MM.1S (cell line): ENCODE data around the gene C2orf80.

Experiments
- DNase-seq: peaks from one replicate; pipeline ENCODE4 v3.0.0-alpha.2; 2015
- H2AFZ ChIP-seq: fragments of 300-600 bp; sonication (generic); 2 replicates; pipeline ENCODE4 v1.6.0; 2016; ENCODE audit warnings: antibody characterized with exemption, low read length
- H3F3A ChIP-seq: fragments of 300-600 bp; sonication (generic); 2 replicates; pipeline ENCODE4 v1.6.1; 2016; ENCODE audit warnings: mild to moderate bottlenecking, antibody characterized with exemption, low read length, moderate library complexity, mixed read lengths; ENCODE audit not compliant: insufficient read depth
- H3K27ac ChIP-seq: fragments of 300-600 bp; sonication (generic); 2 replicates; pipeline ENCODE4 v1.5.1; 2016; ENCODE audit warnings: mild to moderate bottlenecking, low read length
- H3K27me3 ChIP-seq: fragments of 300-600 bp; sonication (generic); replicated peaks from 2 replicates; pipeline ENCODE4 v1.6.0; 2016; ENCODE audit warnings: low read length; ENCODE audit not compliant: insufficient read depth
- H3K36me3 ChIP-seq: fragments of 300-600 bp; sonication (generic); replicated peaks from 2 replicates; pipeline ENCODE4 v1.6.1; 2016; ENCODE audit warnings: mild to moderate bottlenecking, low read length, mixed read lengths; ENCODE audit not compliant: insufficient read depth
- H3K4me1 ChIP-seq: fragments of 300-600 bp; sonication (generic); 2 replicates; pipeline ENCODE4 v1.6.1; 2016; ENCODE audit warnings: low read length, mixed read lengths
- H3K4me2 ChIP-seq: fragments of 300-600 bp; sonication (generic); 2 replicates; pipeline ENCODE4 v1.6.0; 2016; ENCODE audit warnings: low read depth, low read length
- H3K4me3 ChIP-seq: fragments of 300-600 bp; sonication (generic); 2 replicates; pipeline ENCODE4 v1.5.1; 2016; ENCODE audit warnings: low read length, mixed read lengths
- H3K79me2 ChIP-seq: fragments of 300-600 bp; sonication (generic); 2 replicates; pipeline ENCODE4 v1.6.1; 2016; ENCODE audit warnings: mixed run types, low read length, mixed read lengths
- H3K9ac ChIP-seq: fragments of 300-600 bp; sonication (generic); 2 replicates; pipeline ENCODE4 v1.6.1; 2016; ENCODE audit warnings: low read length, mixed read lengths
- H3K9me2 ChIP-seq: fragments of 300-600 bp; sonication (generic); replicated peaks from 2 replicates; pipeline ENCODE4 v1.6.1; 2016; ENCODE audit warnings: mild to moderate bottlenecking, low read length, mixed read lengths; ENCODE audit not compliant: insufficient read depth
- H3K9me3 ChIP-seq: fragments of 300-600 bp; sonication (generic); replicated peaks from 2 replicates; pipeline ENCODE4 v1.6.1; 2016; ENCODE audit warnings: mild to moderate bottlenecking, low read length, mixed read lengths; ENCODE audit not compliant: insufficient read depth
- H4K20me1 ChIP-seq: fragments of 300-600 bp; sonication (generic); 2 replicates; pipeline ENCODE4 v1.6.1; 2016; ENCODE audit warnings: mild to moderate bottlenecking, low read length, moderate library complexity, mixed read lengths; ENCODE audit not compliant: insufficient read depth
- EZH2 ChIP-seq: fragments of 300-600 bp; sonication (generic); optimal IDR thresholded peaks from 2 replicates; pipeline ENCODE3; 2017; ENCODE audit warnings: low read depth, mild to moderate bottlenecking, antibody characterized with exemption, low read length, mixed read lengths
- EZH2phosphoT487 ChIP-seq: fragments of 300-600 bp; sonication (generic); IDR thresholded peaks from 2 replicates; pipeline ENCODE4 v1.6.1; 2018; ENCODE audit warnings: antibody characterized with exemption, low read length
- TF ChIP-seq, protein P1 (sequence below): fragments of 300-600 bp; sonication (generic); IDR thresholded peaks from 2 replicates; pipeline ENCODE4 v1.5.1; 2016; ENCODE audit warnings: antibody characterized with exemption, low read length, mixed read lengths

Gene C2orf80

DNA sequence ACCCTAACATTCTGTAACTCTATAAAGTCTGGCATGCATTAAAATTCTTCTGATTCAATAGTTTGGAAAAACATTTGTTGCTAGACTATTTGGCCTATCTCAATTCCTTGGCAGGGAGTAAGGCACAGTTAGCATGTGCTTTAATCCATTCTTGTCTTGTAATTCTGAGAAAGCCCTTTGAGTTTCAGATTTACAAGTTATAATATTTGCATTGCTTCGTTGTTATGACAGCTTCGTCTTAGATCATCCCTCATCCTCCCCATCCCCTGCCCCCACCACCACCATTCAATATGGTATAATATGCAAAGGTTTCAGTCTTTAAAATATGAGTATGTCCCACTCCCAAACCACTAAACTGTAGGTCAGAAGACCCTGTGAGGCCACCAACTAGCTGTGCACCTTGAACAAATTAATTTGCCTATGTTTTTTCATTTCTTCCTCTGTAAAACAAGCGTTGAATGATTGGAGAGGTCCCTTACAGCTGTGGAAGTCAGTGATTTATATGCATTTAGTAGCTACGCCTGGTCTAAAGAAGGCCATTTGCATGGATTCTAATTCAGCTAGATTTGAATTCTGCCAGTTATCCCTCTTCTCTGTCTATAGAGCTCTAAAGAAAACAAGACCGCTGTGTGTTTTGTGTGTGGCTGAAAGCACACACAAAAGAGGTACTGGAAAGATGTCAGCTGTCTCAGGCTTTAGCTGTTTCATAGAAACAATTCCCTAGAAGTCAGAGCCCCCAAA, 591 bp downstream of the C2orf80 start:
- no peak overlapping the region for H3K4me2 ChIP-seq
- TF ChIP-seq EZH2phosphoT487 (no peak), EZH2 (no peak)
- TF ChIP-seq, protein P1, sequence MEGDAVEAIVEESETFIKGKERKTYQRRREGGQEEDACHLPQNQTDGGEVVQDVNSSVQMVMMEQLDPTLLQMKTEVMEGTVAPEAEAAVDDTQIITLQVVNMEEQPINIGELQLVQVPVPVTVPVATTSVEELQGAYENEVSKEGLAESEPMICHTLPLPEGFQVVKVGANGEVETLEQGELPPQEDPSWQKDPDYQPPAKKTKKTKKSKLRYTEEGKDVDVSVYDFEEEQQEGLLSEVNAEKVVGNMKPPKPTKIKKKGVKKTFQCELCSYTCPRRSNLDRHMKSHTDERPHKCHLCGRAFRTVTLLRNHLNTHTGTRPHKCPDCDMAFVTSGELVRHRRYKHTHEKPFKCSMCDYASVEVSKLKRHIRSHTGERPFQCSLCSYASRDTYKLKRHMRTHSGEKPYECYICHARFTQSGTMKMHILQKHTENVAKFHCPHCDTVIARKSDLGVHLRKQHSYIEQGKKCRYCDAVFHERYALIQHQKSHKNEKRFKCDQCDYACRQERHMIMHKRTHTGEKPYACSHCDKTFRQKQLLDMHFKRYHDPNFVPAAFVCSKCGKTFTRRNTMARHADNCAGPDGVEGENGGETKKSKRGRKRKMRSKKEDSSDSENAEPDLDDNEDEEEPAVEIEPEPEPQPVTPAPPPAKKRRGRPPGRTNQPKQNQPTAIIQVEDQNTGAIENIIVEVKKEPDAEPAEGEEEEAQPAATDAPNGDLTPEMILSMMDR, result no peak
- H3F3A ChIP-seq, result no peaks in the 10 kb centered on the region
- no peaks in the 10 kb centered on the region for H3K9me2 ChIP-seq
- H4K20me1 ChIP-seq, result no peaks in the 10 kb centered on the region
- no peak overlapping the region for H3K27ac ChIP-seq
- H3K4me3 ChIP-seq, result no peak overlapping the region
- no peaks in the 10 kb centered on the region for H3K9me3 ChIP-seq
- no peaks in the 10 kb centered on the region for H3K27me3 ChIP-seq
- no peaks in the 10 kb centered on the region for H3K36me3 ChIP-seq
- no peaks in the 10 kb centered on the region for H3K79me2 ChIP-seq
- no peak overlapping the region for H3K9ac ChIP-seq
- H3K4me1 ChIP-seq, result no peaks in the 10 kb centered on the region
- DNase-seq, result no peak
- H2AFZ ChIP-seq, result no peak overlapping the region

GRCh38 chr2:208186893-208187292, 2.9 kb downstream of the C2orf80 start:
- H3K4me3 ChIP-seq, result no peak overlapping the region
- no peak overlapping the region for H3K27ac ChIP-seq
- H3K4me2 ChIP-seq, result no peak overlapping the region
- no peaks in the 10 kb centered on the region for H3K9me3 ChIP-seq
- H3K9ac ChIP-seq, result no peak overlapping the region
- H3K27me3 ChIP-seq, result no peaks in the 10 kb centered on the region
- no peaks in the 10 kb centered on the region for H3K4me1 ChIP-seq
- no peaks in the 10 kb centered on the region for H3K79me2 ChIP-seq
- H3K9me2 ChIP-seq, result no peaks in the 10 kb centered on the region
- H4K20me1 ChIP-seq, result no peaks in the 10 kb centered on the region
- no peak overlapping the region for H2AFZ ChIP-seq
- no peaks in the 10 kb centered on the region for H3K36me3 ChIP-seq
- TF ChIP-seq EZH2phosphoT487, result no peak
- TF ChIP-seq, protein P1, result no peak
- TF ChIP-seq EZH2, result no peak
- no peak for DNase-seq
- H3F3A ChIP-seq, result no peaks in the 10 kb centered on the region

GRCh38 chr2:208186465-208186864, 3.4 kb downstream of the C2orf80 start:
- H3K4me2 ChIP-seq, result no peak overlapping the region
- H3K79me2 ChIP-seq, result no peaks in the 10 kb centered on the region
- no peaks in the 10 kb centered on the region for H4K20me1 ChIP-seq
- H3K27me3 ChIP-seq, result no peaks in the 10 kb centered on the region
- H3K4me1 ChIP-seq, result no peaks in the 10 kb centered on the region
- H3K9me3 ChIP-seq, result no peaks in the 10 kb centered on the region
- no peak overlapping the region for H2AFZ ChIP-seq
- H3K27ac ChIP-seq, result no peak overlapping the region
- TF ChIP-seq EZH2phosphoT487 (no peak), EZH2 (no peak)
- TF ChIP-seq, protein P1, result no peak
- H3K36me3 ChIP-seq, result no peaks in the 10 kb centered on the region
- no peaks in the 10 kb centered on the region for H3K9me2 ChIP-seq
- H3F3A ChIP-seq, result no peaks in the 10 kb centered on the region
- DNase-seq, result no peak
- H3K9ac ChIP-seq, result no peak overlapping the region
- H3K4me3 ChIP-seq, result no peak overlapping the region
